D341Med (cell line): ENCODE measurements around the gene BLMH.

Experiments used
- DNase-seq: peaks from one replicate; pipeline ENCODE4 v3.0.0; 2012; ENCODE audit warnings: low spot score

The BLMH gene

GRCh38 chr17:30291543-30292285 is at the start of gene BLMH:
BLMH (minus strand) TSS chr17:30291944; CDS start chr17:30291819, 125 bp downstream.
- peak; percentile 100 for DNase-seq

- DNase-seq, result no peak
These were observed 49.1 kb upstream of the BLMH start for GRCh38 chr17:30340801-30341356.

GRCh38 chr17:30339086-30339485 is 47.3 kb upstream of the BLMH start:
- no peak for DNase-seq

GRCh38 chr17:30337393-30337999 is 45.8 kb upstream of the BLMH start:
- no peak for DNase-seq

- DNase-seq, result peak; percentile 80
These were observed 44.8 kb upstream of the BLMH start for GRCh38 chr17:30336369-30337171.

- DNase-seq, result no peak
These were observed 42.7 kb upstream of the BLMH start for GRCh38 chr17:30334421-30334820.

- DNase-seq, result no peak
These were observed 42.0 kb upstream of the BLMH start, which contains the start of gene TMIGD1 for GRCh38 chr17:30333503-30334360. TMIGD1 (minus strand) TSS chr17:30334057; CDS start chr17:30332133, 1,924 bp downstream.

- DNase-seq, result no peak
These were observed 40.4 kb upstream of the BLMH start for GRCh38 chr17:30332057-30332542.

GRCh38 chr17:30326809-30327208 is 35.1 kb upstream of the BLMH start:
- DNase-seq, result no peak

- DNase-seq, result no peak
These were observed 33.0 kb upstream of the BLMH start for GRCh38 chr17:30324723-30325122.

- DNase-seq, result no peak
These were observed 32.2 kb upstream of the BLMH start for GRCh38 chr17:30323895-30324319.

GRCh38 chr17:30323262-30323894 is 31.6 kb upstream of the BLMH start:
- DNase-seq, result no peak

- no peak for DNase-seq
These were observed 29.6 kb upstream of the BLMH start for GRCh38 chr17:30321314-30321713.

GRCh38 chr17:30318155-30318554 is 26.4 kb upstream of the BLMH start:
- DNase-seq, result no peak

- DNase-seq, result no peak
These were observed 25.0 kb upstream of the BLMH start for GRCh38 chr17:30316736-30317135.

GRCh38 chr17:30315106-30315505 is 23.4 kb upstream of the BLMH start:
- no peak for DNase-seq

- DNase-seq, result no peak
These were observed 22.7 kb upstream of the BLMH start for GRCh38 chr17:30314474-30314873.

- DNase-seq, result no peak
These were observed 20.5 kb upstream of the BLMH start for GRCh38 chr17:30312226-30312625.

- DNase-seq, result no peak
These were observed 18.8 kb upstream of the BLMH start for GRCh38 chr17:30310562-30310961.

GRCh38 chr17:30309591-30309990 is 17.8 kb upstream of the BLMH start:
- DNase-seq, result no peak

- DNase-seq, result no peak
These were observed 16.7 kb upstream of the BLMH start for GRCh38 chr17:30308406-30308805.
